Amygdala (tissue), 56 donors: ENCODE measurements around the gene PRKD1.
"Not testable (repeated sequence)": the region's sequence is repeated elsewhere in the genome, so short reads cannot be mapped to it uniquely, and the experiment has no call there.

ENCODE experiments used
- DNase-seq, 56 donors: peaks; one replicate each; lab custom pipeline; 2025; lab: John Stamatoyannopoulos, UW

Gene PRKD1

GRCh38 chr14:29803045-29803444 is 124.6 kb downstream of the PRKD1 start:
- no peak for DNase-seq

DNA sequence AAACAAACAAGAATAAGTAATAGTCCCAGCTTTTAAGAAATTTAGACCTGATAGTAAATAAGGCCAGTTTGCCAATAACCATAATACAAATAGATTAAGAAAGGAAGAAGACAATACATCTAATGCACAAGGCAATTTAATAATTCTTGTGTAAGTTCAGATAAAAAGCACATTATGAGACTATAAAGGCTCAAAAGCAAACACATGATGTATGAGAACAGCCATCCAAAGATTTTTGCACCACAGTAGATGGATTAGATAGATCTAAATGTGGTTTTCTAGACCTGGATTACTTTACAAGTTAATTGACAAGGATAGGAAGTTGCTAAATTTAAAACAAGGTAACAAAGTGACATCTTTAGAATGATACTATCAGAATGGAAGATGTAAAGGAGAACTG is 125.4 kb downstream of the PRKD1 start:
- DNase-seq, result no peak

- DNase-seq, result no peak
Observed at GRCh38 chr14:29800961-29801360, 126.7 kb downstream of the PRKD1 start.

- DNase-seq, result peak in 7 of 56 donors; percentile 12 to 38 (median 29)
Observed at GRCh38 chr14:29799464-29800095, 128.1 kb downstream of the PRKD1 start.

- DNase-seq, result no peak
Observed at GRCh38 chr14:29798811-29799210, 128.8 kb downstream of the PRKD1 start.

GRCh38 chr14:29798108-29798663 is 129.5 kb downstream of the PRKD1 start:
- DNase-seq, result peak in 1 of 56 donors; percentile 1

GRCh38 chr14:29796853-29797252 is 130.8 kb downstream of the PRKD1 start:
- DNase-seq, result no peak

DNA sequence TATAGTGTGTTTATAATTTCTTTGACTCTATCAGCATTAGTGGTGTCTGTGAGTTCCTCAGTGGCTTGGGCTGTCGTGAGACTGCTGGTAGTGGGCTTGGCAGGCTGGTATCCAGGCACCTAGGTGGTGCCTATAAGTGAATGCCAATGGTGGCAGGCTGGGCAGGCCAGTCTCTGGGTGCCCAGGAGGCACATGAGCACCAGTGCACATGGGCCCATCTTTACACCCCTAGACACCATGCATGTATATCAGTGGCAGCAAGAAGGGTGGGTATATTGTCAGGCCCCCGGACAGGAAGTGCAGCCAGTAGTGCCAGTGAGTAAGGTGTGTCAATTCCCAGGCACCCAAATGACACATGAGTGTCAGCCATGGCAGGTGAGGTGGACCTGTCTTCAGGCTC is 138.2 kb downstream of the PRKD1 start:
- no peak for DNase-seq

GRCh38 chr14:29788093-29788492 is 139.6 kb downstream of the PRKD1 start:
- DNase-seq, result no peak

DNA sequence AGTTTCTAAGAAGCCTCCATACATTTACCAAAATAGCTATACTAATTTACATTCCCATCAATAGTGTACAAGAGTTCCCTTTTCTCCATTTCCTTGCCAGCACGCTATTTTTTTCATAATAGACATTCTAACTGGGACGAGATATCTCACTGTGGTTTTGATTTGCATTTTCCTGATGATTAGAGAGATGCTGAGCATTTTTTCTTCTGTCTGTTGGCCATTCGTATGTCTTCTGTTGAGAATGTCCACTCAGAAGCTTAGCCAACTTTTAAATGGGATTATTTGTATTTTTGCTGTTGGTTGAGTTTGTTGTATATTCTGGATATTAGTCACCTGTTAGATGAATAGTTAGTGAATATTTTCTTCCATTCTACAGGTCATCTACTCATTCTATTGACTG is 144.1 kb downstream of the PRKD1 start:
- DNase-seq, result no peak

DNA sequence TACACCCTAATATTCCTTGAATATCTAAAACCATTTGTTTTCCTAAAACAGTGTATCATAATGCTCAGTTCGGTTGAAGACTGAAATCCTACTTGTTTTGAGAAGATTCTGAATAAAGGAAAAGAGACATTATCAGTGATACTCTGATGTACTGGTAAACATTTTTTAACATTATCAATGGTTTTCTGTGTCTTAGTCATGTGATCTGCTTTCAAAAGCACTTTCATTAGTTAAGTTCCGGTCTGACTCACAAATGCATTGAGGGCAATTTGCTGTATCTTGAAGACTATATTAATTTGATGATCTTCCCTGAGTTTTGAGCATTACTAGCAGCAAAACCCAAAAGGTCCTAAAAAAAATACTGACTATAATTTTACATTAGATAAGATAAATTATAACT is 145.6 kb downstream of the PRKD1 start:
- no peak for DNase-seq

- DNase-seq, result not testable (repeated sequence)
Observed at GRCh38 chr14:29777142-29777541, 150.5 kb downstream of the PRKD1 start.

GRCh38 chr14:29773990-29774389 is 153.7 kb downstream of the PRKD1 start:
- DNase-seq, result no peak

GRCh38 chr14:29763342-29763858 is 164.2 kb downstream of the PRKD1 start:
- no peak for DNase-seq

GRCh38 chr14:29759521-29760340 is 167.9 kb downstream of the PRKD1 start:
- DNase-seq, result peak in 1 of 56 donors; percentile 21

GRCh38 chr14:29757711-29758233 is 169.9 kb downstream of the PRKD1 start:
- no peak for DNase-seq

DNA sequence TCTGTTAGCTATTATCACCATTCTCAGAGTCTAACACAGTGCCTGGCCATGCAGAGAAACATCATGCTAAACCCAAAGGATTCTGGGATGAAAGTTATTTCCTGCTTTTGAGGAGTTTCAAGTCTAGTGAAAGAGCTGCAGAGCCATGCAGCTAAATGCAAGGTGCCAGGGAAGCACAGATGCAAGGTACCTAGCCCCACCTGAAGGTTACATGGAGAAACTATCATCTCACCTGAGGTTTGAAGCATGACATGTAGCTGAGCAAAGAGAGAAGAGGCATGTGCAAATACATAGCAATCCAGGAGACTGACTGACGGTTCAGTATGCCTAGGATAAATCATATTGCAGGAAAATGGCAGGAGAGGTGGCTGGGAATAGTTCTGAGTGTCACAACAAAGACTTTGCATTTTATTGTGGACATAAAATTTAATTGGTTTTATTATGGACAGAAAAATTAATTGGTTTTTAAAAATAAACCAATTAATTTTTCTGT is 170.4 kb downstream of the PRKD1 start:
- no peak for DNase-seq

GRCh38 chr14:29756019-29756385 is 171.6 kb downstream of the PRKD1 start:
- no peak for DNase-seq

GRCh38 chr14:29755311-29756018 is 172.2 kb downstream of the PRKD1 start:
- DNase-seq, result no peak

DNA sequence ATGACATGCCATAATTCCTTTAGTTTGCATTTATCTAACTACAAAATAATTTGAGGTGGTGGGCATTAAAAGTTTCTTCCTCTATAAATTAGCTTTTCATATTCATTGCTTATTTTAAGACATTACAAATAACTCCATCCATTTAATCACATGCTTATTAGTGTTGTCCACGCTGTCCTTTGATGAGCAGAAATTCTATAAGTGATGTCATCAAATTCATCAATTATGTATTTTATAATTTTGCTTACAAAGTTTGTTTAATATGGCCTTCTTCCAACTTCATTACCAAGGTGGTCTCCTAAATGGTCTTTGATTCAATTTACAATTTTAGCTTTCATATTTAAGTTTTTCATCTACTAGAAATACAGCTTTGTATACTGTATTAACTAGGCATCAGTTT is 173.5 kb downstream of the PRKD1 start:
- DNase-seq, result no peak
